NB4 (cell line): Measurements from ENCODE around the gene MDGA2.
A peak's percentile ranks its signal among the peaks of the same experiment; 100 is the strongest.

Experiments used
- DNase-seq: peaks from one replicate; pipeline ENCODE4 v3.0.0; 2010; ENCODE audit warnings: low read depth
- H3K4me3 ChIP-seq: one replicate; pipeline ENCODE4 v1.5.1; 2011; ENCODE audit warnings: mild to moderate bottlenecking, low read depth, low read length, moderate library complexity
- MYC ChIP-seq: IDR thresholded peaks from 2 replicates; pipeline ENCODE4 v1.6.1; 2011; ENCODE audit warnings: low read depth, low read length
- POLR2A ChIP-seq: IDR thresholded peaks from 2 replicates; pipeline ENCODE4 v1.6.1; 2011; ENCODE audit warnings: mild to moderate bottlenecking; ENCODE audit not compliant: insufficient read length; ENCODE audit errors: extremely low read depth
- TF ChIP-seq, protein P1 (sequence below): IDR thresholded peaks from one replicate; pipeline ENCODE4 v1.5.1; 2012; ENCODE audit warnings: low read depth, low read length
- TF ChIP-seq, protein P2 (sequence below): IDR thresholded peaks from 2 replicates; pipeline ENCODE4 v1.6.1; 2011; ENCODE audit warnings: low read depth, low read length

The MDGA2 gene

GRCh38 chr14:47353186-47353585 lies 322.2 kb downstream of the MDGA2 start:
- no peak overlapping the region for H3K4me3 ChIP-seq
- TF ChIP-seq, protein P1, sequence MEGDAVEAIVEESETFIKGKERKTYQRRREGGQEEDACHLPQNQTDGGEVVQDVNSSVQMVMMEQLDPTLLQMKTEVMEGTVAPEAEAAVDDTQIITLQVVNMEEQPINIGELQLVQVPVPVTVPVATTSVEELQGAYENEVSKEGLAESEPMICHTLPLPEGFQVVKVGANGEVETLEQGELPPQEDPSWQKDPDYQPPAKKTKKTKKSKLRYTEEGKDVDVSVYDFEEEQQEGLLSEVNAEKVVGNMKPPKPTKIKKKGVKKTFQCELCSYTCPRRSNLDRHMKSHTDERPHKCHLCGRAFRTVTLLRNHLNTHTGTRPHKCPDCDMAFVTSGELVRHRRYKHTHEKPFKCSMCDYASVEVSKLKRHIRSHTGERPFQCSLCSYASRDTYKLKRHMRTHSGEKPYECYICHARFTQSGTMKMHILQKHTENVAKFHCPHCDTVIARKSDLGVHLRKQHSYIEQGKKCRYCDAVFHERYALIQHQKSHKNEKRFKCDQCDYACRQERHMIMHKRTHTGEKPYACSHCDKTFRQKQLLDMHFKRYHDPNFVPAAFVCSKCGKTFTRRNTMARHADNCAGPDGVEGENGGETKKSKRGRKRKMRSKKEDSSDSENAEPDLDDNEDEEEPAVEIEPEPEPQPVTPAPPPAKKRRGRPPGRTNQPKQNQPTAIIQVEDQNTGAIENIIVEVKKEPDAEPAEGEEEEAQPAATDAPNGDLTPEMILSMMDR = no peak
- TF ChIP-seq, protein P2, sequence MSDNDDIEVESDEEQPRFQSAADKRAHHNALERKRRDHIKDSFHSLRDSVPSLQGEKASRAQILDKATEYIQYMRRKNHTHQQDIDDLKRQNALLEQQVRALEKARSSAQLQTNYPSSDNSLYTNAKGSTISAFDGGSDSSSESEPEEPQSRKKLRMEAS = no peak
- TF ChIP-seq POLR2A = no peak
- TF ChIP-seq MYC = no peak
- no peak for DNase-seq

DNA sequence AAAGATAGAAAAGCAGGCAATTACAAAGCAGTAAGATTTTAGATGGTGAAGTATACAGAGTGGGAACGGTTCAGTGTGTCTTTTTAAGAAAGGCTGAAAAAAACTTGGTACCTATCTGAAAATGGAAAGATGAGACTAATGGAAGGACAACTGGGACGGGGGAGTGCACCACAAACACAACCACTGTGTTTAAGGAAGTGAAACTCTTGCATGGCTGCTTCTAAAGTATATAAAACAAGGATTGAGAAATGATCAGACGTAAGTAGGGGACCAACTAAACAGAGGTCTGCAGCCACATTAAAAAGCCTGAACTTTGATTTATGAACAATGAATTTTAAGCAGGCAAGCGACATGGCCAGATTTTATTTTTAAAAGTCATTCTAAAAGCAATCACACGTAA lies 328.6 kb downstream of the MDGA2 start:
- TF ChIP-seq, protein P1 = no peak
- TF ChIP-seq MYC (no peak), POLR2A (no peak)
- TF ChIP-seq, protein P2 = no peak
- H3K4me3 ChIP-seq = no peak overlapping the region
- peak; percentile 56 for DNase-seq

- no peak overlapping the region for H3K4me3 ChIP-seq
- TF ChIP-seq, protein P1 = no peak
- TF ChIP-seq POLR2A (no peak), MYC (no peak)
- TF ChIP-seq, protein P2 = no peak
- DNase-seq = no peak
These were observed 330.4 kb downstream of the MDGA2 start for GRCh38 chr14:47345016-47345415.

DNA sequence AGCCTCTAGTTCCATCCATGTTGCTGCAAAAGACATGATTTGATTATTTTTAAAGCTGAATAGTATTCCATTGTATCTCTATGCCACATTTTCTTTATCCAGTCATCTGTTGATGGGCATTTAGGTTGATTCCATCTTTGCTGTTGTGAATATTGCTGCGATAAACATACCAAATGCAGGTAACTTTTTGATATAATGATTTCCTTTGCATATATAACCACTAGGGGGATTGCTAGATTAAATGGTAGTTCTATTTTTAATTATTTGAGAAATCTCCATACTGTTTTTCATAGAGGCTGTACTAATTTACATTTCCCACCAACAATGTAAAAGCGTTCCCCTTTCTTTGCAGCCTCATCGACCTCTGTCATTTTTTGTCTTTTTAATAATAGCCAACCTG lies 342.5 kb downstream of the MDGA2 start:
- DNase-seq = no peak

GRCh38 chr14:47332106-47332505 lies 343.3 kb downstream of the MDGA2 start:
- DNase-seq = no peak
- no peak overlapping the region for H3K4me3 ChIP-seq
- TF ChIP-seq, protein P2 = no peak
- TF ChIP-seq MYC (no peak), POLR2A (no peak)
- TF ChIP-seq, protein P1 = no peak

More for the DNA sequence above, 342.5 kb downstream of the MDGA2 start:
- no peak overlapping the region for H3K4me3 ChIP-seq
- TF ChIP-seq, protein P1 = no peak
- no peak for TF ChIP-seq POLR2A
- TF ChIP-seq MYC = no peak
- TF ChIP-seq, protein P2 = no peak

DNA sequence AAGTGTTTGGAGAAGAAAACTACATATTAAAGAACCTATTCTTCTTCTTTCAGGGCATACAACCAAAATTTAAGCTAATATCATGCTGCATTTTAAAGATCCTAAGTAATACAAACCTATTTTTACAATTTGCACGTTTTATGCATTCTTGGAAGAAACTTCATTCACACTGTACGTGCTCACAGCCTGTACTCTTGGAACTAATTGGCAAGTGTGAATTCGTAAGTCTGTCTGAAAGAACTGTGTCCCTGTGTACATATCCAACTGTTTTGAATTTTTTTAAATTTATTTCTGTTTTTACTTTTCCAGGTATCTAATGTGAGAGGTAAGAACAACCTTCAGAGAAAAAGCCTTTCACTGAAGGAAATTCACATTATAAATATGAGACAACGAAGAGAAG lies 347.0 kb downstream of the MDGA2 start:
- DNase-seq = no peak

More for the DNA sequence above, 347.0 kb downstream of the MDGA2 start:
- no peak overlapping the region for H3K4me3 ChIP-seq
- TF ChIP-seq POLR2A = no peak
- TF ChIP-seq, protein P1 = no peak
- TF ChIP-seq, protein P2 = no peak
- no peak for TF ChIP-seq MYC
